Colonic mucosa (tissue), 4 donors: ENCODE results near the gene NTRK2. TPM values are rescaled to one million over a fixed set of nuclear protein-coding genes. Genes with fewer than 3 reads are reported as not detected.

ENCODE experiments used
- DNase-seq: peaks from one replicate; pipeline ENCODE4 v3.0.0-alpha.2; 2020
- H3K27ac ChIP-seq: fragments of 200-600 bp; one replicate; pipeline ENCODE4 v1.8.0; 2021
- H3K27me3 ChIP-seq: fragments of 200-600 bp; one replicate; pipeline ENCODE4 v1.8.0; 2021
- H3K36me3 ChIP-seq: fragments of 200-600 bp; one replicate; pipeline ENCODE4 v1.8.0; 2021
- H3K4me1 ChIP-seq: fragments of 200-600 bp; one replicate; pipeline ENCODE4 v1.8.0; 2021; ENCODE audit warnings: mild to moderate bottlenecking
- H3K4me3 ChIP-seq: fragments of 200-600 bp; one replicate; pipeline ENCODE4 v1.8.0; 2021
- H3K9ac ChIP-seq, 2 donors: one replicate each; pipeline ENCODE4 v1.7.0; 2013; ENCODE audit warnings: control low read depth in 2 of 2, low read depth in 2 of 2, low read length in 2 of 2
- H3K9me3 ChIP-seq: fragments of 200-600 bp; one replicate; pipeline ENCODE4 v1.8.0; 2021
- CTCF ChIP-seq: fragments of 200-600 bp; IDR thresholded peaks from one replicate; pipeline ENCODE4 v1.8.0; 2022; ENCODE audit warnings: antibody characterized with exemption, mild to moderate bottlenecking
- intact Hi-C: fragments of 100-400 bp; cut with DNase I; formaldehyde crosslinking; loops from one replicate; pipeline ENCODE4 v1.14.1; 2022
- total RNA-seq, 2 donors: library from RNA; stranded (reverse); fragmentation: NEBNext Ultra II Directional in 1 of 2; extraction: Animal tissue kit (Norgen Biotek cat#: 25700) in 1 of 2; gene quantifications; one replicate each; pipeline ENCODE4 v1.2.1, GENCODE V29; 2021
- donor health status: healthy.
- donor health status: DM: no; HTN: no; CAD: no.
- donor health status: DM: no; HTN: no; CAD: no.

The NTRK2 gene
- total RNA-seq, 2 donors from 2014 or later = 0.52 to 2.3 TPM

GRCh38 chr9:84642553-84643141, 26.9 kb upstream of the NTRK2 start:
- H3K36me3 ChIP-seq = no peaks in the 10 kb centered on the region
- no peak overlapping the region for H3K27ac ChIP-seq
- H3K4me3 ChIP-seq = no peak overlapping the region
- no peaks in the 10 kb centered on the region for H3K9me3 ChIP-seq
- TF ChIP-seq CTCF = no peak
- H3K4me1 ChIP-seq = no peaks in the 10 kb centered on the region
- no peaks in the 10 kb centered on the region for H3K27me3 ChIP-seq
- intact Hi-C loops = no loop called here
- no peak for DNase-seq
- no peak overlapping the region for H3K9ac ChIP-seq

GRCh38 chr9:84647699-84648098, 21.8 kb upstream of the NTRK2 start:
- H3K27me3 ChIP-seq = no peaks in the 10 kb centered on the region

GRCh38 chr9:84652496-84653120, 16.9 kb upstream of the NTRK2 start:
- intact Hi-C loops = no loop called here
- TF ChIP-seq CTCF = no peak
- Histone ChIP-seq H3K9ac (no peak overlapping the region), H3K27me3 (no peaks in the 10 kb centered on the region), H3K9me3 (no peaks in the 10 kb centered on the region), H3K36me3 (no peaks in the 10 kb centered on the region), H3K27ac (no peak overlapping the region), H3K4me3 (no peak overlapping the region), H3K4me1 (no peaks in the 10 kb centered on the region)
- DNase-seq = no peak

More at GRCh38 chr9:84647699-84648098, 21.8 kb upstream of the NTRK2 start:
- no peak overlapping the region for H3K9ac ChIP-seq
- H3K9me3 ChIP-seq = no peaks in the 10 kb centered on the region
- intact Hi-C loops = no loop called here
- H3K36me3 ChIP-seq = no peaks in the 10 kb centered on the region
- TF ChIP-seq CTCF = no peak
- H3K4me3 ChIP-seq = no peak overlapping the region
- no peaks in the 10 kb centered on the region for H3K4me1 ChIP-seq
- no peak overlapping the region for H3K27ac ChIP-seq
- DNase-seq = no peak

- no peak for TF ChIP-seq CTCF
- Histone ChIP-seq H3K27me3 (no peaks in the 10 kb centered on the region), H3K36me3 (no peaks in the 10 kb centered on the region), H3K4me3 (no peak overlapping the region), H3K27ac (no peak overlapping the region), H3K4me1 (no peaks in the 10 kb centered on the region), H3K9me3 (no peaks in the 10 kb centered on the region), H3K9ac (no peak overlapping the region)
- intact Hi-C loops = no loop called here
- no peak for DNase-seq
These were observed 14.1 kb upstream of the NTRK2 start for GRCh38 chr9:84655447-84655846.

GRCh38 chr9:84659313-84659712, 10.2 kb upstream of the NTRK2 start:
- H3K27ac ChIP-seq = no peak overlapping the region
- intact Hi-C loops = no loop called here
- H3K4me1 ChIP-seq = no peaks in the 10 kb centered on the region
- no peaks in the 10 kb centered on the region for H3K9me3 ChIP-seq
- H3K4me3 ChIP-seq = no peak overlapping the region
- no peaks in the 10 kb centered on the region for H3K36me3 ChIP-seq
- no peak for DNase-seq
- no peak for TF ChIP-seq CTCF
- no peaks in the 10 kb centered on the region for H3K27me3 ChIP-seq
- H3K9ac ChIP-seq = no peak overlapping the region
